Thyroid gland (tissue), 4 donors: Measurements from ENCODE around the gene ANO2. TPM values are rescaled to one million over a fixed set of nuclear protein-coding genes. Genes with fewer than 3 reads are reported as not detected.
"Not testable (repeated sequence)": the region's sequence is repeated elsewhere in the genome, so short reads cannot be mapped to it uniquely, and the experiment has no call there.

Source experiments
- DNase-seq, 2 donors: peaks; one replicate each; pipeline ENCODE4 v3.0.0-alpha.2; 2019
- H3K27ac ChIP-seq, 3 donors: fragments of 200-600 bp; sonication (generic); 1 replicate in 2 of 3; 2 replicates in 1 of 3; pipeline ENCODE4 v1.5.1; 2016 to 2019; ENCODE audit warnings: mild to moderate bottlenecking in 1 of 3, moderate library complexity in 1 of 3
- H3K27me3 ChIP-seq: fragments of 200-600 bp; sonication (generic); one replicate; pipeline ENCODE4 v1.5.1; 2019
- H3K36me3 ChIP-seq, 2 donors: fragments of 200-600 bp; sonication (generic); one replicate each; pipeline ENCODE4 v1.5.1; 2016 to 2019
- H3K4me1 ChIP-seq, 2 donors: fragments of 200-600 bp; sonication (generic); one replicate each; pipeline ENCODE4 v1.5.1; 2017 to 2019
- H3K4me3 ChIP-seq, 3 donors: fragments of 200-600 bp; sonication (generic); replicated peaks in 1 of 3; 1 replicate in 2 of 3; 2 replicates in 1 of 3; pipeline ENCODE4 v1.5.1; 2016; ENCODE audit warnings: mild to moderate bottlenecking in 1 of 3
- H3K9me3 ChIP-seq: fragments of 200-600 bp; sonication (generic); one replicate; pipeline ENCODE4 v1.5.1; 2017
- POLR2A ChIP-seq, 2 donors: fragments of 450-650 bp; IDR thresholded peaks; one replicate each; pipeline ENCODE4 v1.6.1; 2017; ENCODE audit warnings: antibody characterized with exemption in 2 of 2, mild to moderate bottlenecking in 2 of 2, moderate library complexity in 1 of 2
- WGBS, 2 donors: methylation state at CpG; one replicate each; pipeline ENCODE4 v1.1.5; 2017; 5-methylcytosine and 5-hydroxymethylcytosine counted together
- intact Hi-C: fragments of 100-400 bp; cut with DNase I; formaldehyde crosslinking; loops from one replicate; pipeline ENCODE4 v1.15.1; 2023
- total RNA-seq, 4 donors: library from RNA; depleted of rRNA; stranded (reverse); fragments of >200 nt; gene quantifications; one replicate each; pipeline ENCODE4 v1.2.3, GENCODE V29; 2016
- TF ChIP-seq, protein P1 (sequence below), 6 experiments: fragments of 200-600 bp in 3 of 6; fragments of 450-650 bp in 3 of 6; sonication (generic) in 3 of 6; IDR thresholded peaks; one replicate each; pipeline ENCODE4 v1.5.1; 2016 to 2019; ENCODE audit warnings: antibody characterized with exemption in 6 of 6, mild to moderate bottlenecking in 2 of 6, inconsistent platforms in 1 of 6, moderate library complexity in 1 of 6

ANO2 gene
- total RNA-seq, 4 donors from 2014 or later: 0.78 to 7.0 (median 2.2) TPM

GRCh38 chr12:5548152-5548943 lies 396.7 kb downstream of the ANO2 start:
- no peak for TF ChIP-seq POLR2A (IDR thresholded peaks at IDR 0.05)

DNA sequence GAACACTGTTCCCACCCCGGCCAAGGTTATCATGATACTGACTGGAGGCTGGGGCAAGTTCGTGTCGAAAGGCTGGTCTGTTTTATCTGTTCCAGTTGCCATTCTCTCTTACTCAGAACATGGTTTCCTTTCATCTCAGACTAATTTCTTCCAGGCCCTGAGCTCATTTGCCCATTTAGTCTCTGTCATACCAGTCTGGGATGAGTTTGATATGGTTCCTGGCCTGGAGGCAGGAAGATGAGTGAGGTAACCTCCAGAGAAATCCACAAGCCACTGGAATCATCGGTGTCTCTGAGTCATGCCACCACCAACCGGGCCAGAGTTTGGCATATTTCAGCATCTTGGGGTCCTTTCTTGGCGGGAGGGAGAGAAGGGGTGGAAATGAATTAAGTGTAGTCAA lies 398.4 kb downstream of the ANO2 start:
- no peak overlapping the region for H3K4me3 ChIP-seq
- no peaks in the 10 kb centered on the region for H3K9me3 ChIP-seq
- H3K27me3 ChIP-seq: no peaks in the 10 kb centered on the region
- DNase-seq: no peak
- H3K36me3 ChIP-seq: no peaks in the 10 kb centered on the region
- no peaks in the 10 kb centered on the region for H3K4me1 ChIP-seq
- WGBS, 2 donors: 93 to 95% methylated on average over 6 of the region's 6 CpGs
- H3K27ac ChIP-seq: no peak overlapping the region
- TF ChIP-seq, protein P1, sequence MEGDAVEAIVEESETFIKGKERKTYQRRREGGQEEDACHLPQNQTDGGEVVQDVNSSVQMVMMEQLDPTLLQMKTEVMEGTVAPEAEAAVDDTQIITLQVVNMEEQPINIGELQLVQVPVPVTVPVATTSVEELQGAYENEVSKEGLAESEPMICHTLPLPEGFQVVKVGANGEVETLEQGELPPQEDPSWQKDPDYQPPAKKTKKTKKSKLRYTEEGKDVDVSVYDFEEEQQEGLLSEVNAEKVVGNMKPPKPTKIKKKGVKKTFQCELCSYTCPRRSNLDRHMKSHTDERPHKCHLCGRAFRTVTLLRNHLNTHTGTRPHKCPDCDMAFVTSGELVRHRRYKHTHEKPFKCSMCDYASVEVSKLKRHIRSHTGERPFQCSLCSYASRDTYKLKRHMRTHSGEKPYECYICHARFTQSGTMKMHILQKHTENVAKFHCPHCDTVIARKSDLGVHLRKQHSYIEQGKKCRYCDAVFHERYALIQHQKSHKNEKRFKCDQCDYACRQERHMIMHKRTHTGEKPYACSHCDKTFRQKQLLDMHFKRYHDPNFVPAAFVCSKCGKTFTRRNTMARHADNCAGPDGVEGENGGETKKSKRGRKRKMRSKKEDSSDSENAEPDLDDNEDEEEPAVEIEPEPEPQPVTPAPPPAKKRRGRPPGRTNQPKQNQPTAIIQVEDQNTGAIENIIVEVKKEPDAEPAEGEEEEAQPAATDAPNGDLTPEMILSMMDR (IDR thresholded peaks at IDR 0.05): no peak
- no peak for TF ChIP-seq POLR2A (IDR thresholded peaks at IDR 0.05)
- intact Hi-C loops: no loop called here

More at GRCh38 chr12:5548152-5548943, 396.7 kb downstream of the ANO2 start:
- Histone ChIP-seq H3K27me3 (no peaks in the 10 kb centered on the region), H3K27ac (no peak overlapping the region), H3K36me3 (no peaks in the 10 kb centered on the region), H3K4me1 (no peaks in the 10 kb centered on the region), H3K9me3 (no peaks in the 10 kb centered on the region), H3K4me3 (no peak overlapping the region)
- 62 to 64% methylated on average over 8 of the region's 8 CpGs for WGBS, 2 donors
- intact Hi-C loops: no loop called here
- DNase-seq: no peak

- Histone ChIP-seq H3K4me1 (no peaks in the 10 kb centered on the region), H3K9me3 (no peaks in the 10 kb centered on the region), H3K27ac (no peak overlapping the region), H3K27me3 (no peaks in the 10 kb centered on the region), H3K4me3 (no peak overlapping the region), H3K36me3 (no peaks in the 10 kb centered on the region)
- 81 to 82% methylated on average over 8 of the region's 8 CpGs for WGBS, 2 donors
- intact Hi-C loops: no loop called here
- DNase-seq: no peak
- TF ChIP-seq POLR2A (IDR thresholded peaks at IDR 0.05): no peak
- TF ChIP-seq, protein P1 (IDR thresholded peaks at IDR 0.05): no peak
Measured at GRCh38 chr12:5537771-5538170, 407.3 kb downstream of the ANO2 start.

DNA sequence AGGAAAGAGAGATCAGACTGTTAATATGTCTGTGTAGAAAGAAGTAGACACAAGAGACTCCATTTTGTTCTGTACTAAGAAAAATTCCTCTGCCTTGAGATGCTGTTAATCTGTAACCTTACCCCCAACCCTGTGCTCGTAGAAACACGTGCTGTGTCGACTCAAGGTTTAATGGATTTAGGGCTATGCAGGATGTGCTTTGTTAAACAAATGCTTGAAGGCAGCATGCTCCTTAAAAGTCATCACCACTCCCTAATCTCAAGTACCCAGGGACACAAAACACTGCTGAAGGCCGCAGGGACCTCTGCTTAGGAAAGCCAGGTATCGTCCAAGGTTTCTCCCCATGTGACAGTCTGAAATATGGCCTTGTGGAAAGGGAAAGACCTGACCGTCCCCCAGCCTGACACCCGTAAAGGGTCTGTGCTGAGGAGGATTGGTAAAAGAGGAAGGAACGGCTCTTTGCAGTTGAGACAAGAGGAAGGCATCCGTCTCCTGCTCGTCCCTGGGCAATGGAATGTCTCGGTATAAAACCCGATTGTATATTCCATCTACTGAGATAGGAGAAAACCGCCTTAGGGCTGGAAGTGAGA lies 407.9 kb downstream of the ANO2 start:
- H3K4me3 ChIP-seq, H3K4me1 ChIP-seq, H3K27me3 ChIP-seq, DNase-seq, H3K36me3 ChIP-seq, H3K9me3 ChIP-seq, intact Hi-C loops, H3K27ac ChIP-seq: not testable (repeated sequence)
- WGBS, 2 donors: 43 to 59% methylated on average over 8 to 13 of the region's 13 CpGs

- no peak for TF ChIP-seq POLR2A (IDR thresholded peaks at IDR 0.05)
- TF ChIP-seq, protein P1 (IDR thresholded peaks at IDR 0.05): no peak
- Histone ChIP-seq H3K27me3 (no peaks in the 10 kb centered on the region), H3K9me3 (no peaks in the 10 kb centered on the region), H3K4me3 (no peak overlapping the region), H3K27ac (no peak overlapping the region), H3K36me3 (no peaks in the 10 kb centered on the region), H3K4me1 (no peaks in the 10 kb centered on the region)
- 90 to 94% methylated on average over 3 of the region's 3 CpGs for WGBS, 2 donors
- intact Hi-C loops: no loop called here
- no peak for DNase-seq
Measured at GRCh38 chr12:5535541-5535940, 409.5 kb downstream of the ANO2 start.
